HepG2 (cell line): Measurements from ENCODE around the gene PPP2R5D. TPM values are rescaled to one million over a fixed set of nuclear protein-coding genes. Genes with fewer than 3 reads are reported as not detected.

Experiments used
- ATAC-seq: fragments of 200-7000 bp; cut with Tn5 transposase; 3 replicates; pipeline ENCODE4 v1.9.1; 2020; ENCODE audit warnings: mild to moderate bottlenecking, moderate library complexity
- BruUV-seq: library from RNA; stranded (reverse); fragments of 400-500 nt; replicated peaks from 2 replicates; lab custom pipeline; 2021; lab: Mats Ljungman, UMichigan
- CTCF ChIA-PET: fragments of 300-600 bp; formaldehyde crosslinking; extraction: SDS; loops from one replicate; lab custom pipeline; 2021; ENCODE audit warnings: low total read pairs, inconsistent platforms, low intra/inter-chr PET ratio; lab: Yijun Ruan, JAX
- POLR2A ChIA-PET: fragments of 350-600 bp; sonication (Branson Sonifier 250); formaldehyde crosslinking; loops from one replicate; lab custom pipeline; 2020; ENCODE audit warnings: antibody characterized with exemption, inconsistent platforms; lab: Yijun Ruan, JAX
- DNase-seq: peaks from one replicate; pipeline ENCODE4 v3.0.0-alpha.2; 2015; ENCODE audit warnings: low spot score
- FAIRE-seq: peaks from 3 replicates; lab custom pipeline; 2011; peaks lifted over from hg19 to GRCh38; lab: Jason Lieb, UNC
- H2AFZ ChIP-seq: one replicate; pipeline ENCODE4 v1.6.1; 2011; ENCODE audit warnings: low read length, inconsistent platforms
- H3K27ac ChIP-seq: fragments of 300-600 bp; 3 replicates; pipeline ENCODE4 v1.8.0; 2011; ENCODE audit warnings: mixed run types, mild to moderate bottlenecking, mixed read lengths, low read length, inconsistent platforms; ENCODE audit not compliant: insufficient read depth; ENCODE audit errors: extremely low read length
- H3K27me3 ChIP-seq, 2 experiments: fragments of 200-600 bp in 1 of 2; 2 replicates in 1 of 2; 3 replicates in 1 of 2; pipeline versions ENCODE4 v1.6.0 to v1.8.0; 2011; ENCODE audit warnings: low read length in 2 of 2, mild to moderate bottlenecking in 2 of 2, moderate library complexity in 2 of 2, inconsistent platforms in 1 of 2; ENCODE audit not compliant: insufficient read depth in 2 of 2, control insufficient read depth in 1 of 2
- H3K36me3 ChIP-seq, 2 experiments: fragments of 200-600 bp in 1 of 2; replicated peaks in 1 of 2; 2 replicates in 1 of 2; 3 replicates in 1 of 2; pipeline versions ENCODE4 v1.5.1 to v1.8.0; 2011; ENCODE audit warnings: low read length in 2 of 2, inconsistent platforms in 1 of 2; ENCODE audit not compliant: insufficient read depth in 2 of 2, control insufficient read depth in 1 of 2
- H3K4me1 ChIP-seq: 2 replicates; pipeline ENCODE4 v1.5.1; 2012; ENCODE audit warnings: low read length, inconsistent platforms; ENCODE audit not compliant: insufficient read depth
- H3K4me2 ChIP-seq: 2 replicates; pipeline ENCODE4 v1.6.0; 2011; ENCODE audit warnings: low read depth, low read length, inconsistent platforms
- H3K4me3 ChIP-seq, 3 experiments: fragments of 200-600 bp in 1 of 3; sonication (generic), shearing (Covaris generic) in 1 of 3; replicated peaks in 1 of 3; 2 replicates each; pipeline ENCODE4 v1.5.1; 2011 to 2016; ENCODE audit warnings: low read length in 3 of 3, inconsistent platforms in 2 of 3, low read depth in 2 of 3, mild to moderate bottlenecking in 2 of 3, control low read depth in 1 of 3, mixed read lengths in 1 of 3; ENCODE audit not compliant: insufficient read depth in 1 of 3
- H3K79me2 ChIP-seq: one replicate; pipeline ENCODE4 v1.6.1; 2011; ENCODE audit warnings: low read length, inconsistent platforms; ENCODE audit not compliant: insufficient read depth
- H3K9ac ChIP-seq: 2 replicates; pipeline ENCODE4 v1.6.0; 2011; ENCODE audit warnings: mild to moderate bottlenecking, low read depth, low read length, inconsistent platforms; ENCODE audit not compliant: insufficient read depth
- H3K9me3 ChIP-seq: 2 replicates; pipeline ENCODE4 v1.5.1; 2012; ENCODE audit warnings: mild to moderate bottlenecking, low read length
- H4K20me1 ChIP-seq: 2 replicates; pipeline ENCODE4 v1.6.0; 2011; ENCODE audit warnings: inconsistent platforms, mild to moderate bottlenecking, low read length, moderate library complexity; ENCODE audit not compliant: insufficient read depth
- CSRNP1 ChIP-seq: sonication (generic); formaldehyde crosslinking; IDR thresholded peaks from 2 replicates; pipeline ENCODE4 v1.8.1; 2023; ENCODE audit warnings: mild to moderate bottlenecking, missing genetic modification reagents
- FOXJ3 ChIP-seq: sonication (generic); formaldehyde crosslinking; IDR thresholded peaks from 2 replicates; pipeline ENCODE4 v1.4.0; 2020; ENCODE audit warnings: missing genetic modification reagents, mild to moderate bottlenecking, borderline replicate concordance
- HOXA3 ChIP-seq: sonication (generic); formaldehyde crosslinking; IDR thresholded peaks from 2 replicates; pipeline ENCODE4 v1.5.0; 2020; ENCODE audit warnings: missing genetic modification reagents
- KAT2B ChIP-seq: fragments of 150-350 bp; IDR thresholded peaks from 2 replicates; pipeline ENCODE4 v1.6.1; 2014; ENCODE audit warnings: low read depth, low read length, borderline replicate concordance
- KLF15 ChIP-seq: sonication (generic); formaldehyde crosslinking; IDR thresholded peaks from 2 replicates; pipeline ENCODE4 v1.8.1; 2023; ENCODE audit warnings: borderline replicate concordance, mild to moderate bottlenecking, inconsistent platforms, missing genetic modification reagents, mixed read lengths
- NFYB ChIP-seq: sonication (generic); formaldehyde crosslinking; IDR thresholded peaks from 2 replicates; pipeline ENCODE4 v1.4.0; 2020; ENCODE audit warnings: missing genetic modification reagents
- ZNF652 ChIP-seq: IDR thresholded peaks from 2 replicates; pipeline ENCODE4 v1.6.1; 2016; ENCODE audit warnings: low read depth, borderline replicate concordance
- WGBS: methylation state at CpG from one replicate; pipeline ENCODE4 v1.1.6; 2017; ENCODE audit warnings: low lambda C conversion rate; 5-methylcytosine and 5-hydroxymethylcytosine counted together
- in situ Hi-C: cut with HindIII; loops from 2 replicates; pipeline ENCODE4 v1.10.0; 2017; ENCODE audit warnings: low pct_unique_long_range_greater_than_20kb; ENCODE audit not compliant: extremely low pct_ligation_motif_present
- intact Hi-C: fragments of 100-400 bp; cut with micrococcal nuclease; formaldehyde crosslinking; loops from one replicate; pipeline ENCODE4 v1.10.0; 2022; ENCODE audit not compliant: unreplicated experiment
- polyA plus RNA-seq, 8 experiments: library from polyadenylated mRNA; depleted of rRNA in 3 of 8; stranded (reverse) in 7 of 8; unstranded in 1 of 8; fragments of >200 nt; fragmentation: Illumina TruSeq in 4 of 8; extraction: Trizol in 4 of 8; gene quantifications; 2 replicates each; pipeline versions ENCODE4 v1.2.1 to v1.2.3, GENCODE V29; 2011 to 2016; ENCODE audit warnings: low read depth in 4 of 8, missing spikeins in 1 of 8, mixed read lengths in 1 of 8; ENCODE audit not compliant: insufficient read depth in 1 of 8
- total RNA-seq, 5 experiments: library from RNA; depleted of rRNA; stranded (reverse); fragments of >200 nt; fragmentation: Illumina TruSeq; extraction: Trizol; gene quantifications; 2 replicates each; pipeline ENCODE4 v1.2.3, GENCODE V29; 2016; ENCODE audit warnings: low read depth in 1 of 5
- TF ChIP-seq, protein P1 (sequence below): sonication (generic); formaldehyde crosslinking; conservative IDR thresholded peaks from 2 replicates; pipeline ENCODE4 v1.4.0; 2020; ENCODE audit warnings: mild to moderate bottlenecking, missing genetic modification reagents, moderate library complexity

Gene PPP2R5D
- total and polyA plus RNA-seq, 2 of the 13 experiments (the other 11 are each of a cell fraction or from before 2014, with no cell fraction given) = 53.7 to 60.4 TPM

GRCh38 chr6:42988486-42989020 is 4.2 kb downstream of the PPP2R5D start (continued):
- no peak for TF ChIP-seq CSRNP1 (CRISPR knock-in tag)

DNA sequence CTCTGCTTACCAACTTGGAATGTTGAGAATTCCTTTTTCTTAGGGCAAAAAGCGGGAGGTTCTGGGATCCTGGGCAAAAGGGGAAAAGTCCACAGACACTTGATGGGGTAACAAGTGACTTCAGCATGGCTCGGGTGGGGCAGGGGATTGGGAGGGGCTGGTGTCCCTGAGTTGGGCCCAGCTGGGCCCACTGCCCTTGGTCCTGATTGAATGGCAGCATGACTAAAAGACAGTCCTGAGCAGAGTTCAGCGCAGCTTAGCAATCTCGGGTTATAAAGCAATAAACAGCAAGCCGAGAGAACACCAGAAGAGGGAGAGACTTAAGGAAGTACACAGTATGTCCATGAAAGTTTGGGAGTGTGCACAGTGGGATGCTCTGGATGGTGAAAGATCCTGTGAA is 5.6 kb downstream of the PPP2R5D start:
- H3K4me3 ChIP-seq = no peak overlapping the region
- peaks cover 27% of the 10 kb centered on the region for H3K4me1 ChIP-seq
- no peaks in the 10 kb centered on the region for H3K27me3 ChIP-seq
- in situ Hi-C loops (no loop called here), intact Hi-C loops (no loop called here)
- no peak for FAIRE-seq
- DNase-seq = no peak
- no peak for TF ChIP-seq FOXJ3
- TF ChIP-seq, protein P1, sequence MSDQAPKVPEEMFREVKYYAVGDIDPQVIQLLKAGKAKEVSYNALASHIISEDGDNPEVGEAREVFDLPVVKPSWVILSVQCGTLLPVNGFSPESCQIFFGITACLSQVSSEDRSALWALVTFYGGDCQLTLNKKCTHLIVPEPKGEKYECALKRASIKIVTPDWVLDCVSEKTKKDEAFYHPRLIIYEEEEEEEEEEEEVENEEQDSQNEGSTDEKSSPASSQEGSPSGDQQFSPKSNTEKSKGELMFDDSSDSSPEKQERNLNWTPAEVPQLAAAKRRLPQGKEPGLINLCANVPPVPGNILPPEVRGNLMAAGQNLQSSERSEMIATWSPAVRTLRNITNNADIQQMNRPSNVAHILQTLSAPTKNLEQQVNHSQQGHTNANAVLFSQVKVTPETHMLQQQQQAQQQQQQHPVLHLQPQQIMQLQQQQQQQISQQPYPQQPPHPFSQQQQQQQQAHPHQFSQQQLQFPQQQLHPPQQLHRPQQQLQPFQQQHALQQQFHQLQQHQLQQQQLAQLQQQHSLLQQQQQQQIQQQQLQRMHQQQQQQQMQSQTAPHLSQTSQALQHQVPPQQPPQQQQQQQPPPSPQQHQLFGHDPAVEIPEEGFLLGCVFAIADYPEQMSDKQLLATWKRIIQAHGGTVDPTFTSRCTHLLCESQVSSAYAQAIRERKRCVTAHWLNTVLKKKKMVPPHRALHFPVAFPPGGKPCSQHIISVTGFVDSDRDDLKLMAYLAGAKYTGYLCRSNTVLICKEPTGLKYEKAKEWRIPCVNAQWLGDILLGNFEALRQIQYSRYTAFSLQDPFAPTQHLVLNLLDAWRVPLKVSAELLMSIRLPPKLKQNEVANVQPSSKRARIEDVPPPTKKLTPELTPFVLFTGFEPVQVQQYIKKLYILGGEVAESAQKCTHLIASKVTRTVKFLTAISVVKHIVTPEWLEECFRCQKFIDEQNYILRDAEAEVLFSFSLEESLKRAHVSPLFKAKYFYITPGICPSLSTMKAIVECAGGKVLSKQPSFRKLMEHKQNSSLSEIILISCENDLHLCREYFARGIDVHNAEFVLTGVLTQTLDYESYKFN (CRISPR knock-in tag) = no peak
- TF ChIP-seq KLF15 = no peak
- no peak for TF ChIP-seq KAT2B
- TF ChIP-seq NFYB (CRISPR knock-in tag) = no peak
- no peak for TF ChIP-seq HOXA3 (CRISPR knock-in tag)
- TF ChIP-seq ZNF652 = no peak
- ChIA-PET CTCF (no interaction called here), POLR2A (no interaction called here)
- no peak for ATAC-seq
- 95% methylated on average over 5 of the region's 5 CpGs for WGBS
- H3K9ac ChIP-seq = no peak overlapping the region
- peaks cover 22% of the 10 kb centered on the region for H3K79me2 ChIP-seq
- no peak overlapping the region for H3K27ac ChIP-seq
- no peaks in the 10 kb centered on the region for H4K20me1 ChIP-seq
- H3K4me2 ChIP-seq = no peak overlapping the region
- H3K36me3 ChIP-seq = peaks cover 9 to 27% of the 10 kb centered on the region in 2 experiments
- BruUV-seq = no TSS peak
- no peaks in the 10 kb centered on the region for H3K9me3 ChIP-seq
- H2AFZ ChIP-seq = no peak overlapping the region
